A549 (cell line): ENCODE data around the gene ABTB1. TPM values are rescaled to one million over a fixed set of nuclear protein-coding genes. Genes with fewer than 3 reads are reported as not detected.

ENCODE experiments used
- ATAC-seq, 2 experiments: fragments of 200-7000 bp in 1 of 2; fragments of >200 bp in 1 of 2; cut with Nextera tagmentation in 1 of 2; cut with Tn5 transposase in 1 of 2; 3 replicates each; pipeline versions ENCODE4 v1.8.0 to v1.9.1; 2018 to 2020; ENCODE audit warnings: mild to moderate bottlenecking in 1 of 2, moderate library complexity in 1 of 2
- CTCF ChIA-PET: fragments of 300-600 bp; sonication (Branson Sonifier 250); formaldehyde crosslinking; extraction: SDS; loops from one replicate; lab custom pipeline; 2021; ENCODE audit warnings: antibody characterized with exemption, inconsistent platforms; lab: Yijun Ruan, JAX
- POLR2A ChIA-PET: fragments of 350-600 bp; formaldehyde crosslinking; extraction: SDS; loops from one replicate; lab custom pipeline; 2021; ENCODE audit warnings: antibody characterized with exemption, inconsistent platforms; lab: Yijun Ruan, JAX
- DNase-seq, 2 experiments: peaks; one replicate each; pipeline versions ENCODE4 v3.0.0 to v3.0.0-alpha.2; 2011 to 2016; ENCODE audit warnings: low read depth in 1 of 2, low spot score in 1 of 2
- FAIRE-seq: peaks from 2 replicates; lab custom pipeline; 2011; peaks lifted over from hg19 to GRCh38; lab: Jason Lieb, UNC
- H3K27ac ChIP-seq, 2 experiments: fragments of >200 bp; sonication (Bioruptor Twin); formaldehyde crosslinking; 3 replicates each; pipeline ENCODE4 v1.5.1; 2016 to 2017
- H3K4me1 ChIP-seq: fragments of >200 bp; sonication (Bioruptor Twin); formaldehyde crosslinking; 3 replicates; pipeline ENCODE4 v1.6.1; 2016
- H3K4me2 ChIP-seq: fragments of >200 bp; sonication (Bioruptor Twin); formaldehyde crosslinking; 3 replicates; pipeline ENCODE4 v1.6.1; 2016
- H3K4me3 ChIP-seq: fragments of >200 bp; sonication (Bioruptor Twin); formaldehyde crosslinking; 3 replicates; pipeline ENCODE4 v1.5.1; 2016
- H3K9me3 ChIP-seq: fragments of >200 bp; sonication (Bioruptor Twin); formaldehyde crosslinking; 3 replicates; pipeline ENCODE4 v1.6.1; 2016
- CBX2 ChIP-seq: fragments of 200-600 bp; sonication (generic); IDR thresholded peaks from 2 replicates; pipeline ENCODE4 v1.6.1; 2016; ENCODE audit warnings: low read depth, mild to moderate bottlenecking, borderline replicate concordance
- CHD2 ChIP-seq: fragments of 150-350 bp; IDR thresholded peaks from 2 replicates; pipeline ENCODE4 v1.6.1; 2014; ENCODE audit warnings: low read length; ENCODE audit not compliant: partially characterized antibody
- CHD4 ChIP-seq: fragments of 200-600 bp; sonication (generic); IDR thresholded peaks from 2 replicates; pipeline ENCODE4 v1.6.1; 2016; ENCODE audit warnings: antibody characterized with exemption, mild to moderate bottlenecking, borderline replicate concordance
- CTCF ChIP-seq: fragments of >200 bp; sonication (Bioruptor Twin); formaldehyde crosslinking; IDR thresholded peaks from 3 replicates; pipeline ENCODE4 v1.5.1; 2016
- EP300 ChIP-seq, 2 experiments: fragments of >200 bp; sonication (Bioruptor Twin); formaldehyde crosslinking; IDR thresholded peaks; 2 replicates in 1 of 2; 3 replicates in 1 of 2; pipeline ENCODE4 v1.6.1; 2016 to 2017
- FOSL2 ChIP-seq, 2 experiments: fragments of 450-650 bp in 1 of 2; fragments of >200 bp in 1 of 2; sonication (Bioruptor Twin) in 1 of 2; formaldehyde crosslinking; IDR thresholded peaks; 2 replicates each; pipeline versions ENCODE4 v1.5.0 to v1.6.1; 2016 to 2020; ENCODE audit warnings: mild to moderate bottlenecking in 1 of 2, moderate library complexity in 1 of 2
- HES2 ChIP-seq: fragments of >200 bp; sonication (Bioruptor Twin); formaldehyde crosslinking; IDR thresholded peaks from 2 replicates; pipeline ENCODE4 v1.6.1; 2016
- HOXA7 ChIP-seq: fragments of 250-450 bp; sonication (Bioruptor Pico); IDR thresholded peaks from 2 replicates; pipeline ENCODE4 v1.5.0; 2020; ENCODE audit warnings: mild to moderate bottlenecking, moderate library complexity
- HOXB13 ChIP-seq: fragments of 250-450 bp; sonication (Bioruptor Pico); IDR thresholded peaks from 2 replicates; pipeline ENCODE4 v1.5.0; 2020; ENCODE audit warnings: low read depth, mild to moderate bottlenecking, moderate library complexity
- JUN ChIP-seq, 2 experiments: fragments of >200 bp; sonication (Bioruptor Twin); formaldehyde crosslinking; IDR thresholded peaks; 2 replicates in 1 of 2; 3 replicates in 1 of 2; pipeline ENCODE4 v1.6.1; 2016 to 2017
- MAZ ChIP-seq: fragments of 150-350 bp; IDR thresholded peaks from 2 replicates; pipeline ENCODE4 v1.6.1; 2014; ENCODE audit warnings: antibody characterized with exemption, low read depth, low read length, borderline replicate concordance
- MYC ChIP-seq: IDR thresholded peaks from 2 replicates; pipeline ENCODE4 v1.6.1; 2012; ENCODE audit warnings: mild to moderate bottlenecking, inconsistent platforms, low read length, improper control_type of control experiment, borderline replicate concordance
- NPAS2 ChIP-seq: fragments of 250-450 bp; sonication (Bioruptor Pico); IDR thresholded peaks from 2 replicates; pipeline ENCODE4 v1.8.0; 2022; ENCODE audit warnings: mild to moderate bottlenecking, moderate library complexity, borderline replicate concordance
- NR3C1 ChIP-seq: fragments of >200 bp; sonication (Bioruptor Twin); formaldehyde crosslinking; IDR thresholded peaks from 3 replicates; pipeline ENCODE4 v1.6.1; 2017
- PBX3 ChIP-seq: IDR thresholded peaks from 2 replicates; pipeline ENCODE4 v1.6.1; 2012
- PHF8 ChIP-seq: fragments of 200-600 bp; sonication (generic); IDR thresholded peaks from 2 replicates; pipeline ENCODE4 v1.6.1; 2016; ENCODE audit warnings: low read depth, mild to moderate bottlenecking, antibody characterized with exemption, moderate library complexity, borderline replicate concordance
- RARB ChIP-seq: fragments of 250-450 bp; sonication (Bioruptor Pico); IDR thresholded peaks from 2 replicates; pipeline ENCODE4 v1.8.0; 2021; ENCODE audit warnings: mild to moderate bottlenecking, moderate library complexity
- RCOR1 ChIP-seq: fragments of 150-350 bp; IDR thresholded peaks from 2 replicates; pipeline ENCODE4 v1.6.1; 2014; ENCODE audit warnings: antibody characterized with exemption, low read length, low read depth
- SMC3 ChIP-seq: fragments of >200 bp; sonication (Bioruptor Twin); formaldehyde crosslinking; IDR thresholded peaks from 3 replicates; pipeline ENCODE4 v1.6.1; 2018; ENCODE audit warnings: inconsistent platforms
- SREBF2 ChIP-seq: fragments of 450-650 bp; IDR thresholded peaks from 2 replicates; pipeline ENCODE4 v1.6.1; 2014; ENCODE audit warnings: mild to moderate bottlenecking, moderate library complexity
- ZC3H11A ChIP-seq: fragments of 450-650 bp; IDR thresholded peaks from 2 replicates; pipeline ENCODE4 v1.6.1; 2014; ENCODE audit warnings: antibody characterized with exemption, mild to moderate bottlenecking
- ZFP36 ChIP-seq: fragments of 450-650 bp; IDR thresholded peaks from 2 replicates; pipeline ENCODE4 v1.6.1; 2014; ENCODE audit warnings: borderline replicate concordance; ENCODE audit not compliant: partially characterized antibody
- WGBS: methylation state at CpG from one replicate; pipeline ENCODE4 v1.1.6; 2017; ENCODE audit errors: missing lambda C conversion rate; 5-methylcytosine and 5-hydroxymethylcytosine counted together
- polyA plus RNA-seq, 4 experiments: library from polyadenylated mRNA; depleted of rRNA in 3 of 4; stranded (reverse); fragments of >200 nt; fragmentation: RNase III in 1 of 4; extraction: RNeasy Plus Mini Kit Qiagen cat#74134 plus additional on column Dnase treatment in 1 of 4; gene quantifications; 2 replicates in 3 of 4; 3 replicates in 1 of 4; pipeline ENCODE4 v1.2.3, GENCODE V29; 2011 to 2017
- TF ChIP-seq, protein P1 (sequence below): fragments of 450-650 bp; IDR thresholded peaks from 2 replicates; pipeline ENCODE4 v1.6.1; 2014; ENCODE audit warnings: antibody characterized with exemption
- TF ChIP-seq, protein P2 (sequence below): fragments of 250-450 bp; sonication (Bioruptor Pico); IDR thresholded peaks from 2 replicates; pipeline ENCODE4 v1.5.0; 2021; ENCODE audit warnings: mild to moderate bottlenecking, moderate library complexity, borderline replicate concordance

Gene ABTB1
- polyA plus RNA-seq, 2 of the 4 experiments (the other 2 are of a cell fraction) = 9.7 to 13.2 TPM

GRCh38 chr3:127688416-127689265, 15.9 kb downstream of the ABTB1 start:
- Histone ChIP-seq H3K4me1 (peaks cover 29% of the 10 kb centered on the region), H3K9me3 (no peaks in the 10 kb centered on the region), H3K27ac (peak overlapping the region; percentile 72 to 90; a peak in 5 of 6 replicates), H3K4me3 (no peak overlapping the region), H3K4me2 (no peak overlapping the region)
- no peak for DNase-seq
- CTCF ChIA-PET = interaction anchor here (1.0 to 12.9 kb wide), 6 partner anchors 8 to 282 kb away, joined by 4 to 111 read pairs (median 7); no protein-coding TSS in a partner anchor
- whole genome bisulfite sequencing = 90% methylated on average over 17 of the region's 20 CpGs
- no peak for FAIRE-seq
- TF ChIP-seq, protein P1, sequence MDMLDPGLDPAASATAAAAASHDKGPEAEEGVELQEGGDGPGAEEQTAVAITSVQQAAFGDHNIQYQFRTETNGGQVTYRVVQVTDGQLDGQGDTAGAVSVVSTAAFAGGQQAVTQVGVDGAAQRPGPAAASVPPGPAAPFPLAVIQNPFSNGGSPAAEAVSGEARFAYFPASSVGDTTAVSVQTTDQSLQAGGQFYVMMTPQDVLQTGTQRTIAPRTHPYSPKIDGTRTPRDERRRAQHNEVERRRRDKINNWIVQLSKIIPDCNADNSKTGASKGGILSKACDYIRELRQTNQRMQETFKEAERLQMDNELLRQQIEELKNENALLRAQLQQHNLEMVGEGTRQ = no peak
- no peak for TF ChIP-seq ZFP36
- no peak for TF ChIP-seq MAZ
- no peak for TF ChIP-seq RARB (CRISPR knock-in tag)
- no peak for TF ChIP-seq NR3C1
- TF ChIP-seq FOSL2 (IDR thresholded peaks at IDR 0.05) = no peak
- no peak for TF ChIP-seq FOSL2 (CRISPR knock-in tag; IDR thresholded peaks at IDR 0.05)
- TF ChIP-seq HOXA7 = no peak
- TF ChIP-seq EP300 (IDR thresholded peaks at IDR 0.05) = no peak
- TF ChIP-seq NPAS2 (CRISPR knock-in tag) = no peak
- TF ChIP-seq, protein P2, sequence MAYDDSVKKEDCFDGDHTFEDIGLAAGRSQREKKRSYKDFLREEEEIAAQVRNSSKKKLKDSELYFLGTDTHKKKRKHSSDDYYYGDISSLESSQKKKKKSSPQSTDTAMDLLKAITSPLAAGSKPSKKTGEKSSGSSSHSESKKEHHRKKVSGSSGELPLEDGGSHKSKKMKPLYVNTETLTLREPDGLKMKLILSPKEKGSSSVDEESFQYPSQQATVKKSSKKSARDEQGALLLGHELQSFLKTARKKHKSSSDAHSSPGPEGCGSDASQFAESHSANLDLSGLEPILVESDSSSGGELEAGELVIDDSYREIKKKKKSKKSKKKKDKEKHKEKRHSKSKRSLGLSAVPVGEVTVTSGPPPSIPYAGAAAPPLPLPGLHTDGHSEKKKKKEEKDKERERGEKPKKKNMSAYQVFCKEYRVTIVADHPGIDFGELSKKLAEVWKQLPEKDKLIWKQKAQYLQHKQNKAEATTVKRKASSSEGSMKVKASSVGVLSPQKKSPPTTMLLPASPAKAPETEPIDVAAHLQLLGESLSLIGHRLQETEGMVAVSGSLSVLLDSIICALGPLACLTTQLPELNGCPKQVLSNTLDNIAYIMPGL (CRISPR knock-in tag) = no peak
- no peak for TF ChIP-seq MYC
- TF ChIP-seq CHD2 = no peak
- no peak for TF ChIP-seq ZC3H11A
- no peak for TF ChIP-seq PBX3
- ATAC-seq = no peak
- POLR2A ChIA-PET = no interaction called here

- Histone ChIP-seq H3K4me1 (peaks cover 35% of the 10 kb centered on the region), H3K27ac (peak overlapping the region; percentile 72 to 90), H3K4me3 (no peak overlapping the region), H3K4me2 (no peak overlapping the region), H3K9me3 (no peaks in the 10 kb centered on the region)
- FAIRE-seq (no peak), ATAC-seq (no peak), DNase-seq (no peak)
- CTCF ChIA-PET = interaction anchor here (1.0 to 12.9 kb wide), 6 partner anchors 9 to 281 kb away, joined by 4 to 111 read pairs (median 7); no protein-coding TSS in a partner anchor
- TF ChIP-seq CBX2 (no peak), SREBF2 (no peak)
- 93% methylated on average over 15 of the region's 19 CpGs for WGBS
- POLR2A ChIA-PET = interaction anchor here (0.7 kb wide), 1 partner anchor 324 kb away, joined by 3 read pairs; no protein-coding TSS in a partner anchor
Measured at GRCh38 chr3:127689266-127689860, 16.6 kb downstream of the ABTB1 start.

DNA sequence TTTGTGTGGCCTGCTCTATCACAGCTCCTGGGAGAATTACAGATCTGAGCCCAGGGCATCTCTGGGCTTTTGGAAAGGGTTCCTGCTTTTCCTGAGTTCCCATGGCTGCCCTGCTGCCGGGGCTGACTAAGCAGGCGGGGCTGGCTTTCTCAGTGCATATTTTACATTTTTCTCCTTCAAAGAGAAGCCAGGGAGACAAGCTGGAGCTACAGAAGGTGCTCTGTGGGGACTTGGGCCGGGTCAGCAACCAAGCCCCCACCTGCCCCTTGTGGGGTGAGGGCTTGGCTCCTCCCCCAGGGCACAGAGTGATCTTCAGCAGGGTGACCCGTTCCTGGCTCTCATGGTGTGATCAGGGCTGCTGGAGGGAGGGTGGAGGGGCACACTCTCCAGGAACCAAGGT, 17.4 kb downstream of the ABTB1 start:
- peak in 1 of 2 experiments; percentile 40 for DNase-seq
- peaks cover 42% of the 10 kb centered on the region for H3K4me1 ChIP-seq
- TF ChIP-seq CHD4 (no peak), PHF8 (no peak), CTCF (no peak), RCOR1 (no peak), HOXB13 (CRISPR knock-in tag) (no peak), SMC3 (no peak), ZFP36 (no peak), JUN (IDR thresholded peaks at IDR 0.05) (no peak), HES2 (no peak), MAZ (no peak)
- H3K4me3 ChIP-seq = no peak overlapping the region
- no peaks in the 10 kb centered on the region for H3K9me3 ChIP-seq
- 34% methylated on average over 4 of the region's 4 CpGs for WGBS
- ATAC-seq = peak in 1 of 2 experiments; percentile 42; a peak in 3 of 6 replicates
- ChIA-PET CTCF (interaction anchor here (0.7 to 12.9 kb wide), 11 partner anchors 10 to 281 kb away, joined by 3 to 111 read pairs (median 5); partner anchors contain the start of gene ABTB1), POLR2A (interaction anchor here (0.7 kb wide), 1 partner anchor 325 kb away, joined by 3 read pairs; no protein-coding TSS in a partner anchor)
- no peak for FAIRE-seq
- peak overlapping the region; percentile 72 to 90 for H3K27ac ChIP-seq
- peak overlapping the region; percentile 57 for H3K4me2 ChIP-seq
